Lung microvascular endothelial cell (primary cell): ENCODE measurements around the gene IKZF1. TPM values are rescaled to one million over a fixed set of nuclear protein-coding genes. Genes with fewer than 3 reads are reported as not detected.

Experiments used
- DNase-seq, 2 donors: peaks; one replicate each; pipeline versions ENCODE4 v3.0.0 to v3.0.0-alpha.2; 2010; ENCODE audit warnings: low read depth in 2 of 2
- total RNA-seq: library from RNA; depleted of rRNA; stranded (reverse); fragments of >200 nt; gene quantifications from 2 replicates; pipeline ENCODE4 v1.2.1, GENCODE V29; 2014

Gene IKZF1
- total RNA-seq, 1 donor from 2014 or later, result under 0.01 TPM

- DNase-seq, result no peak
Observed at GRCh38 chr7:50283731-50284130, 20.8 kb upstream of the IKZF1 start.

GRCh38 chr7:50284296-50284695 lies 20.2 kb upstream of the IKZF1 start:
- no peak for DNase-seq

DNA sequence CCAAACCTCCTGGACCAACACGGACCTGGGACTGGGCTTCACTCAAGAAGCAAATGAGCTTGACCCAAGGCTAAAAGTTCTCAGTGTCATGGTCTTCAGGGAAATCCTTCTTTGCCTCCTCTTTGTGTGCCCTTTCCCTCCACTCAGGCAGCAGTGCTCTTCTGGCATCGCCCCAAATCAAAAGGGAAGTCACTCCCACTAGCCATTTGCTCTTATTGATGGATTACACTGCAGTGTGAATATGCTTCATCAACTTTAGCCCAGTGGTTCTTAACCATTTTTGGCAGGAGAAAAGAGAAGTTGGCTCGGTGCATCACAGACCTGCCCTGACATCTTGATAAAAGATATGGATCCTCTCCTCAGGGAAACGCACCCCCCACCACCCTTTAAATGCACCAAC lies 19.2 kb upstream of the IKZF1 start:
- DNase-seq, result no peak

- DNase-seq, result no peak
Observed at GRCh38 chr7:50287129-50287528, 17.4 kb upstream of the IKZF1 start.

GRCh38 chr7:50292165-50292757 lies 12.3 kb upstream of the IKZF1 start:
- no peak for DNase-seq

DNA sequence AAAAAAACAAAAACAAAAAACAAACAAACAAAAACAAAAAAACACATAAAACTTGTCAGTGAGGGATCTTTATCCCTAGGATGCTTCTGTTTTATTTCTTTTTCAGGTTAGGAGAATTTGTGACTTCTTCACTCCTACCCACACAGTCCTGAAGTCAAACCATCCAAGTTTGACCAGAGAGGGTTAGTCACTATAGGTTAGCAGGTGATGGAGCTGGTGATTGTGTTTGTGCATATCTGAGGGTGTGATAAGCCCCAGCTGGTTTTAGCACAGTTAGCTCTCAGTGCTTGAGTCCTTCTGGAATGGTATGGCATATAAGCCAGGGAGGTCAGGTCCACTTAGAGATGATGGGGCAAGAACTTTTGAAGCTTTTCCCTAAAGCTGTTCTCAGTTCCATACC lies 11.8 kb upstream of the IKZF1 start:
- no peak for DNase-seq

GRCh38 chr7:50293509-50294179 lies 10.9 kb upstream of the IKZF1 start:
- no peak for DNase-seq

DNA sequence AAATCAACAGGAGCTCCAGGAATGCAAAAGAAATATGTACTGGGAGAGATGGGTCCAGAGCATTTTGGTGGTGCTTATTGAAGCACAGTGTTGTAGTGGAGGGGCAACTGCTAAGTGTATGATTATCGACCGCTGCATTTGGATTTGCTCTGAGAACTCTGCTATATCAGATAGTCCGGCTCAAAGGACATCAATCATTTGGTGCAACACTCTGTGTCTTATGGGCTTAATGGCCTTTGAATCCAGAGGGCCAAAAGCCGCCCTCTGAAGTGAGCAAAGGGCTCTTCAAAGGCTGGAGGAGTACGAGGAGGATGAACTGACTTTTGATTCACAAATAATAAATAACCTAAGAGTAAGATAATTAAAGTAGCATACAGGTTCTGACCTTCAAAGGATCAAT lies 9.4 kb upstream of the IKZF1 start:
- DNase-seq, result no peak

DNA sequence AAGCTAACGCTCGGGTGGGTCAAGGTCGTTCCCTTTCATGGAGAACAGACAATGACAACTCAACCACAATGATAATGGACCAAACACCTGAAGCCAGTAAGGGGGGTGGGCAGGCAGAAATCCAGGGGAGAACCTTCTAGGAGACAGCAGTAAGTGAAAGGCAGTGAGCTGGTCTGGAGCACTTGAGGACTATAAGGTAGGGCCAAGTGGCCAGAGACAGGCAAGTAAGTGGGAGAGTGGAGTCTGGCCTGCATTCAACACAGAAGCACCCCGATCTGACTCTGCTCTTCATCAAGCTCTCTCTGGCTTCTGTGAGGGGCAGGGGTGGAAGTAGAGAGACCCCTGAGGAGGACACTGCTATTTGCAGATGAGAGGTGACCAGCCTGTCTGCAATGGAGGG lies 7.7 kb upstream of the IKZF1 start:
- no peak for DNase-seq

GRCh38 chr7:50298811-50299562 lies 5.5 kb upstream of the IKZF1 start:
- DNase-seq, result no peak

- no peak for DNase-seq
Observed at GRCh38 chr7:50300336-50300735, 4.2 kb upstream of the IKZF1 start.

GRCh38 chr7:50302486-50303334 lies 1.8 kb upstream of the IKZF1 start:
- no peak for DNase-seq

- DNase-seq, result no peak
Observed at GRCh38 chr7:50303335-50304128, 984 bp upstream of the IKZF1 start.

- DNase-seq, result no peak
Observed at GRCh38 chr7:50304911-50305582, 531 bp downstream of the IKZF1 start.

GRCh38 chr7:50305583-50306493 lies 1.3 kb downstream of the IKZF1 start:
- DNase-seq, result no peak

DNA sequence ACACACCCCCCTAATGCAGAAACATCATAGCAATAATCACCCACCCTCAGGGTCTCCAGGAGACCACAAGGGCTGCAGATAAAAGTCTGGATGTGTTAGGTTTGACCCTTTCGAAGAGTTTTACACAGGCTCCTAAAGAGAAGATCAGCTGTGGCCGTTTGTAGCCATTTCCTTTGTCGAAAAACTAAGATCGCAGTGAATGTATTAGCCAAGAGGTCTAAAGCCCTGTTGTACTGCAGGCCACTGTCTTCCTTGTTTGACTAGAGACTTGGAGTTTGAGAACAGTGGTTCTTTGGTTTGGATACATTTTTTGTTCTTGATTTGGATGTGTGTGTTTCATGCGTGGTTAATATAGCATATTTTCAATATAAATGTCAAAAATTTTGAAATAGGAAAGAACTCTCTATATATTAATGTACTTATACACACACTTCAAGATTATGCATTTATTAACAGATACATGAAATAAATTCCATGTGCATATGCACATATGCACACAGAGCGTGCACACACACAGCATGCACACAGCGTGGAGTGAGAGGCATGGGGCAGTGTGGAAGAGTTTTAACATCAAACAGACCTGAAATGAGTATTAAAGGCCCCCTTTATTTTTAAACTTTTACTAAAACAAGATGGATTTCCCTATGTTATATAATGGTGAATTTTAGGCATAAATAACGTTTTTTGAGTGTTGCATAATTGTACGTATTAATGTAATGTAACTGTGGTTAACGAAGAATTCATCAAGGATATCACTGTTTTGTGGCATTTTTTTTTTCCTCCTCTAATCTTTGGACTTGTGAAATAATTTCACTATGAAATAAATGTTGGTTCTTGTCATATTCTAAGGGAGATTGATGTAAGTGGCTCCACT lies 2.2 kb downstream of the IKZF1 start:
- DNase-seq, result no peak

- no peak for DNase-seq
Observed at GRCh38 chr7:50307368-50308032, 3.0 kb downstream of the IKZF1 start.

DNA sequence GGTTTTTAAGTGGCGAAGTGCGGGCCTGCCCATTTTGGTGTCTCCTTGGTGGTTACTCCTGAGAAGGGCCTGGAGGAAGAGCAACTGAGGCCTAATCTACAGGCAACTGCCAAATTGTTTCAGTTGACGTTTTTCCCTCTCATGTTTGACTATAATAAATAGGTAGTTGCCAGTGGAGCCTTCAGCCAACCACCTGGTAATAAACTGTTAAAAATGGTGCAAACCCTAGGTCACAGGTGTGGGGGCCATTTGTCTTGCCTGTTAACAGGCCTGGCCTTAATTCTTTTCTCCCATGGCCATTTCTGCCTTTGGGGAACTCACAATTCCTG lies 3.7 kb downstream of the IKZF1 start:
- no peak for DNase-seq
